Hepatocyte (in vitro differentiated cells): ENCODE results near the gene EGR2.

Experiments used
- EZH2 ChIP-seq: fragments of 200-600 bp; sonication (generic); IDR thresholded peaks from 2 replicates; pipeline ENCODE4 v1.6.1; 2016; ENCODE audit warnings: antibody characterized with exemption, mild to moderate bottlenecking, borderline replicate concordance
- EZH2phosphoT487 ChIP-seq: fragments of 200-600 bp; sonication (generic); IDR thresholded peaks from one replicate; pipeline ENCODE4 v1.6.1; 2018; ENCODE audit warnings: antibody characterized with exemption, mild to moderate bottlenecking, low read depth, moderate library complexity; ENCODE audit not compliant: unreplicated experiment, severe bottlenecking
- TF ChIP-seq, protein P1 (sequence below): fragments of 200-600 bp; sonication (generic); IDR thresholded peaks from 2 replicates; pipeline ENCODE4 v1.5.1; 2016; ENCODE audit warnings: antibody characterized with exemption, mild to moderate bottlenecking; ENCODE audit not compliant: poor library complexity

DNA sequence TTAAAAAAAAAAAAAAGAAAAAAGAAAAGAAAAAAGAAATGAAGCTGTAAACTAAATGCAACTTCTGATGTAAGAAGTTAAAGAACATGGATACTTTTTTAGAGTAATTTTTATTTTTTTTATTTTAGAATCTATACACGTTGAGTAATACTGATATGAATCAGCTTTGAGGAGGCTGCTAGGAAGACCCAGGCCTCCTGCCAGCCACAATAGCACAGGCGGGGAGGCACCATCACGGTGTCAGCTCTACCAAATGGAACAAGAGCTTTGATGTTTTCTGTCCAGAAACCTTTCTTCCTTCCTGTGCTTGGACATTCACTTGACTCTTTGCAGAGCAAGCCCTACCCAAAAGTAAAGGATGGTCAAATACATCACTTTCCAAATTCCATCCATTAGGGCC lies 45.3 kb upstream of the EGR2 start:
- TF ChIP-seq, protein P1, sequence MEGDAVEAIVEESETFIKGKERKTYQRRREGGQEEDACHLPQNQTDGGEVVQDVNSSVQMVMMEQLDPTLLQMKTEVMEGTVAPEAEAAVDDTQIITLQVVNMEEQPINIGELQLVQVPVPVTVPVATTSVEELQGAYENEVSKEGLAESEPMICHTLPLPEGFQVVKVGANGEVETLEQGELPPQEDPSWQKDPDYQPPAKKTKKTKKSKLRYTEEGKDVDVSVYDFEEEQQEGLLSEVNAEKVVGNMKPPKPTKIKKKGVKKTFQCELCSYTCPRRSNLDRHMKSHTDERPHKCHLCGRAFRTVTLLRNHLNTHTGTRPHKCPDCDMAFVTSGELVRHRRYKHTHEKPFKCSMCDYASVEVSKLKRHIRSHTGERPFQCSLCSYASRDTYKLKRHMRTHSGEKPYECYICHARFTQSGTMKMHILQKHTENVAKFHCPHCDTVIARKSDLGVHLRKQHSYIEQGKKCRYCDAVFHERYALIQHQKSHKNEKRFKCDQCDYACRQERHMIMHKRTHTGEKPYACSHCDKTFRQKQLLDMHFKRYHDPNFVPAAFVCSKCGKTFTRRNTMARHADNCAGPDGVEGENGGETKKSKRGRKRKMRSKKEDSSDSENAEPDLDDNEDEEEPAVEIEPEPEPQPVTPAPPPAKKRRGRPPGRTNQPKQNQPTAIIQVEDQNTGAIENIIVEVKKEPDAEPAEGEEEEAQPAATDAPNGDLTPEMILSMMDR = no peak
- TF ChIP-seq EZH2phosphoT487 = no peak
- TF ChIP-seq EZH2 = no peak
